ENCODE data around the gene AHI1. TPM values are rescaled to one million over a fixed set of nuclear protein-coding genes. Genes with fewer than 3 reads are reported as not detected.
"Not testable (repeated sequence)": the region's sequence is repeated elsewhere in the genome, so short reads cannot be mapped to it uniquely, and the experiment has no call there.

Gene AHI1
- total and polyA plus RNA-seq, 2 donors (not counting 1 experiment from before 2014, with no cell fraction given), result 14.2 to 22.8 TPM

GRCh38 chr6:135347887-135348286, 149.7 kb downstream of the AHI1 start:
- H2AFZ ChIP-seq (ENCODE audit: low read length), result no peak overlapping the region
- DNase-seq (ENCODE audit: low read depth in 2 of 2), result no peak
- H3K4me2 ChIP-seq (ENCODE audit: extremely low read depth, insufficient read depth, low read length), result no peak overlapping the region
- no peaks in the 10 kb centered on the region for H3K27me3 ChIP-seq (ENCODE audit: control insufficient read depth, insufficient read depth, low read length)
- no peak overlapping the region for H3K27ac ChIP-seq (ENCODE audit: insufficient read depth, low read length)
- no peaks in the 10 kb centered on the region for H3K79me2 ChIP-seq (ENCODE audit: control insufficient read depth, insufficient read depth, low read length)
- H3K9ac ChIP-seq (ENCODE audit: insufficient read depth, low read length), result no peak overlapping the region
- H4K20me1 ChIP-seq (ENCODE audit: control insufficient read depth, extremely low read depth, insufficient read depth, low read length), result no peaks in the 10 kb centered on the region
- no peak overlapping the region for H3K4me3 ChIP-seq (replicated peaks in 1 of 4; ENCODE audit: control extremely low read depth in 1 of 4, insufficient read depth in 1 of 4, low read depth in 3 of 4, low read length in 4 of 4)
- H3K36me3 ChIP-seq (ENCODE audit: control insufficient read depth, insufficient read depth, low read length), result no peaks in the 10 kb centered on the region
- TF ChIP-seq CTCF (conservative IDR thresholded peaks at IDR 0.05 in 1 of 2, IDR thresholded peaks at IDR 0.05 in 1 of 2; ENCODE audit: low read depth in 1 of 2, low read length in 2 of 2), result no peak
- TF ChIP-seq EZH2 (IDR thresholded peaks at IDR 0.05; ENCODE audit: low read length, missing control alignments), result no peak
- no peaks in the 10 kb centered on the region for H3K9me3 ChIP-seq (ENCODE audit: control insufficient read depth, insufficient read depth, low read depth, low read length)
- no peaks in the 10 kb centered on the region for H3K4me1 ChIP-seq (ENCODE audit: control insufficient read depth, extremely low read depth, insufficient read depth, low read length)

- Histone ChIP-seq H3K9ac (ENCODE audit: insufficient read depth, low read length) (no peak overlapping the region), H3K79me2 (ENCODE audit: control insufficient read depth, insufficient read depth, low read length) (no peaks in the 10 kb centered on the region), H3K4me2 (ENCODE audit: extremely low read depth, insufficient read depth, low read length) (no peak overlapping the region), H3K4me3 (replicated peaks in 1 of 4; ENCODE audit: control extremely low read depth in 1 of 4, insufficient read depth in 1 of 4, low read depth in 3 of 4, low read length in 4 of 4) (no peak overlapping the region), H3K27me3 (ENCODE audit: control insufficient read depth, insufficient read depth, low read length) (no peaks in the 10 kb centered on the region), H3K4me1 (ENCODE audit: control insufficient read depth, extremely low read depth, insufficient read depth, low read length) (no peaks in the 10 kb centered on the region), H2AFZ (ENCODE audit: low read length) (no peak overlapping the region), H3K27ac (ENCODE audit: insufficient read depth, low read length) (no peak overlapping the region), H4K20me1 (ENCODE audit: control insufficient read depth, extremely low read depth, insufficient read depth, low read length) (no peaks in the 10 kb centered on the region), H3K36me3 (ENCODE audit: control insufficient read depth, insufficient read depth, low read length) (no peaks in the 10 kb centered on the region), H3K9me3 (ENCODE audit: control insufficient read depth, insufficient read depth, low read depth, low read length) (no peaks in the 10 kb centered on the region)
- peak in 1 of 2 donors; percentile 88 for DNase-seq (ENCODE audit: low read depth in 2 of 2)
- TF ChIP-seq EZH2 (IDR thresholded peaks at IDR 0.05; ENCODE audit: low read length, missing control alignments) (no peak), CTCF (conservative IDR thresholded peaks at IDR 0.05 in 1 of 2, IDR thresholded peaks at IDR 0.05 in 1 of 2; ENCODE audit: low read depth in 1 of 2, low read length in 2 of 2) (no peak)
These were observed 150.8 kb downstream of the AHI1 start for GRCh38 chr6:135346747-135347146.

GRCh38 chr6:135344526-135344925, 153.0 kb downstream of the AHI1 start:
- Histone ChIP-seq H3K4me1 (ENCODE audit: control insufficient read depth, extremely low read depth, insufficient read depth, low read length) (no peaks in the 10 kb centered on the region), H3K9ac (ENCODE audit: insufficient read depth, low read length) (no peak overlapping the region), H3K36me3 (ENCODE audit: control insufficient read depth, insufficient read depth, low read length) (no peaks in the 10 kb centered on the region), H4K20me1 (ENCODE audit: control insufficient read depth, extremely low read depth, insufficient read depth, low read length) (no peaks in the 10 kb centered on the region), H3K4me2 (ENCODE audit: extremely low read depth, insufficient read depth, low read length) (no peak overlapping the region), H2AFZ (ENCODE audit: low read length) (no peak overlapping the region), H3K9me3 (ENCODE audit: control insufficient read depth, insufficient read depth, low read depth, low read length) (no peaks in the 10 kb centered on the region), H3K27me3 (ENCODE audit: control insufficient read depth, insufficient read depth, low read length) (no peaks in the 10 kb centered on the region), H3K4me3 (replicated peaks in 1 of 4; ENCODE audit: control extremely low read depth in 1 of 4, insufficient read depth in 1 of 4, low read depth in 3 of 4, low read length in 4 of 4) (no peak overlapping the region), H3K79me2 (ENCODE audit: control insufficient read depth, insufficient read depth, low read length) (no peaks in the 10 kb centered on the region), H3K27ac (ENCODE audit: insufficient read depth, low read length) (no peak overlapping the region)
- no peak for TF ChIP-seq EZH2 (IDR thresholded peaks at IDR 0.05; ENCODE audit: low read length, missing control alignments)
- no peak for TF ChIP-seq CTCF (conservative IDR thresholded peaks at IDR 0.05 in 1 of 2, IDR thresholded peaks at IDR 0.05 in 1 of 2; ENCODE audit: low read depth in 1 of 2, low read length in 2 of 2)
- no peak for DNase-seq (ENCODE audit: low read depth in 2 of 2)

- not testable (repeated sequence) for H3K4me3 ChIP-seq (replicated peaks in 1 of 4; ENCODE audit: control extremely low read depth in 1 of 4, insufficient read depth in 1 of 4, low read depth in 3 of 4, low read length in 4 of 4); H3K4me2 ChIP-seq (ENCODE audit: extremely low read depth, insufficient read depth, low read length); H2AFZ ChIP-seq (ENCODE audit: low read length); H4K20me1 ChIP-seq (ENCODE audit: control insufficient read depth, extremely low read depth, insufficient read depth, low read length); H3K27me3 ChIP-seq (ENCODE audit: control insufficient read depth, insufficient read depth, low read length); H3K9ac ChIP-seq (ENCODE audit: insufficient read depth, low read length); DNase-seq (ENCODE audit: low read depth in 2 of 2); H3K36me3 ChIP-seq (ENCODE audit: control insufficient read depth, insufficient read depth, low read length); H3K79me2 ChIP-seq (ENCODE audit: control insufficient read depth, insufficient read depth, low read length); H3K9me3 ChIP-seq (ENCODE audit: control insufficient read depth, insufficient read depth, low read depth, low read length); H3K4me1 ChIP-seq (ENCODE audit: control insufficient read depth, extremely low read depth, insufficient read depth, low read length); H3K27ac ChIP-seq (ENCODE audit: insufficient read depth, low read length)
These were observed 157.6 kb downstream of the AHI1 start for GRCh38 chr6:135339920-135340319.
